H9 (cell line): ENCODE results near the gene IL15RA. TPM values are rescaled to one million over a fixed set of nuclear protein-coding genes. Genes with fewer than 3 reads are reported as not detected.
"Not testable (repeated sequence)": the region's sequence is repeated elsewhere in the genome, so short reads cannot be mapped to it uniquely, and the experiment has no call there.

Source experiments
- DNase-seq: peaks from one replicate; pipeline ENCODE4 v3.0.0-alpha.2; 2017
- H2AFZ ChIP-seq: one replicate; pipeline ENCODE4 v1.6.1; 2013; ENCODE audit warnings: mild to moderate bottlenecking, low read length, control low read depth, moderate library complexity
- H2AK5ac ChIP-seq: 2 replicates; pipeline ENCODE4 v1.6.1; 2013; ENCODE audit warnings: low read length, control low read depth, mixed read lengths; ENCODE audit not compliant: insufficient read length
- H2BK120ac ChIP-seq: one replicate; pipeline ENCODE4 v1.6.1; 2013; ENCODE audit warnings: low read depth, mild to moderate bottlenecking, low read length, control low read depth, inconsistent platforms; ENCODE audit not compliant: poor library complexity, severe bottlenecking
- H2BK12ac ChIP-seq: 2 replicates; pipeline ENCODE4 v1.6.1; 2013; ENCODE audit warnings: low read length, control low read depth, mixed read lengths, low read depth; ENCODE audit not compliant: insufficient read length
- H2BK15ac ChIP-seq: 2 replicates; pipeline ENCODE4 v1.6.1; 2013; ENCODE audit warnings: low read depth, low read length, control low read depth
- H2BK20ac ChIP-seq: one replicate; pipeline ENCODE4 v1.6.1; 2013; ENCODE audit warnings: low read depth, mild to moderate bottlenecking, low read length, control low read depth, inconsistent platforms; ENCODE audit not compliant: poor library complexity, severe bottlenecking
- H2BK5ac ChIP-seq: 2 replicates; pipeline ENCODE4 v1.6.1; 2013; ENCODE audit warnings: low read length, control low read depth, mixed read lengths; ENCODE audit not compliant: insufficient read length
- H3K14ac ChIP-seq: 2 replicates; pipeline ENCODE4 v1.6.1; 2013; ENCODE audit warnings: low read length, control low read depth; ENCODE audit not compliant: insufficient read depth
- H3K18ac ChIP-seq: 2 replicates; pipeline ENCODE4 v1.6.1; 2013; ENCODE audit warnings: low read depth, mild to moderate bottlenecking, mixed read lengths, low read length, control low read depth; ENCODE audit not compliant: insufficient read length
- H3K23ac ChIP-seq: 2 replicates; pipeline ENCODE4 v1.6.1; 2013; ENCODE audit warnings: low read length, control low read depth, mixed read lengths, low read depth; ENCODE audit not compliant: insufficient read length
- H3K23me2 ChIP-seq: 2 replicates; pipeline ENCODE4 v1.6.1; 2013; ENCODE audit warnings: low read depth, mild to moderate bottlenecking, mixed read lengths, low read length, control low read depth; ENCODE audit not compliant: insufficient read length, poor library complexity, severe bottlenecking
- H3K27ac ChIP-seq: 2 replicates; pipeline ENCODE4 v1.5.1; 2013; ENCODE audit warnings: low read length, control low read depth, mixed read lengths, low read depth; ENCODE audit not compliant: insufficient read length
- H3K27me3 ChIP-seq: 2 replicates; pipeline ENCODE4 v1.6.1; 2013; ENCODE audit warnings: low read length, control low read depth, inconsistent platforms; ENCODE audit not compliant: insufficient read depth
- H3K4ac ChIP-seq: 2 replicates; pipeline ENCODE4 v1.6.1; 2013; ENCODE audit warnings: low read depth, mild to moderate bottlenecking, control low read depth, inconsistent platforms, low read length, moderate library complexity
- H3K4me1 ChIP-seq: 2 replicates; pipeline ENCODE4 v1.6.1; 2013; ENCODE audit warnings: low read length, control low read depth, inconsistent platforms; ENCODE audit not compliant: insufficient read depth
- H3K4me2 ChIP-seq: 2 replicates; pipeline ENCODE4 v1.6.1; 2013; ENCODE audit warnings: low read length, control low read depth, mixed read lengths; ENCODE audit not compliant: insufficient read length, insufficient read depth
- H3K56ac ChIP-seq: 2 replicates; pipeline ENCODE4 v1.6.1; 2013; ENCODE audit warnings: low read depth, mild to moderate bottlenecking, mixed read lengths, low read length, control low read depth; ENCODE audit not compliant: insufficient read length
- H3K79me1 ChIP-seq: 2 replicates; pipeline ENCODE4 v1.6.1; 2013; ENCODE audit warnings: low read depth, mild to moderate bottlenecking, moderate library complexity, low read length, control low read depth, inconsistent platforms; ENCODE audit not compliant: insufficient read depth, poor library complexity, severe bottlenecking
- H3K79me2 ChIP-seq: 2 replicates; pipeline ENCODE4 v1.6.1; 2013; ENCODE audit warnings: low read length, control low read depth, inconsistent platforms; ENCODE audit not compliant: insufficient read depth
- H3K9ac ChIP-seq: 2 replicates; pipeline ENCODE4 v1.6.1; 2013; ENCODE audit warnings: low read length, control low read depth, mixed read lengths; ENCODE audit not compliant: insufficient read length; ENCODE audit errors: extremely low read depth
- H3K9me3 ChIP-seq: one replicate; pipeline ENCODE4 v1.6.1; 2013; ENCODE audit warnings: low read depth, low read length, inconsistent platforms; ENCODE audit not compliant: control insufficient read depth
- H3T11ph ChIP-seq: one replicate; pipeline ENCODE4 v1.6.1; 2013; ENCODE audit warnings: mild to moderate bottlenecking, low read length, control low read depth, inconsistent platforms
- H4K20me1 ChIP-seq: one replicate; pipeline ENCODE4 v1.6.1; 2013; ENCODE audit not compliant: control insufficient read depth, insufficient read length, insufficient read depth
- H4K5ac ChIP-seq: 2 replicates; pipeline ENCODE4 v1.6.1; 2013; ENCODE audit warnings: low read depth, mild to moderate bottlenecking, mixed read lengths, low read length, control low read depth; ENCODE audit not compliant: insufficient read length
- H4K8ac ChIP-seq: replicated peaks from 2 replicates; pipeline ENCODE4 v1.6.1; 2013; ENCODE audit warnings: low read length, control low read depth, mixed read lengths, low read depth; ENCODE audit not compliant: insufficient read length
- H4K91ac ChIP-seq: 2 replicates; pipeline ENCODE4 v1.6.1; 2013; ENCODE audit warnings: low read depth, mild to moderate bottlenecking, moderate library complexity, mixed read lengths, low read length, control low read depth; ENCODE audit not compliant: insufficient read length
- H3K27ac Mint-ChIP-seq, 3 experiments: 2 replicates in 2 of 3; 3 replicates in 1 of 3; pipeline ENCODE4 v1.8.0; 2020 to 2021; ENCODE audit warnings: mixed read lengths in 3 of 3, mild to moderate bottlenecking in 1 of 3, moderate library complexity in 1 of 3
- H3K27me3 Mint-ChIP-seq: 2 replicates; pipeline ENCODE4 v1.8.0; 2021; ENCODE audit warnings: low read depth, mild to moderate bottlenecking, moderate library complexity, mixed read lengths
- H3K36me3 Mint-ChIP-seq, 3 experiments: 2 replicates in 2 of 3; 3 replicates in 1 of 3; pipeline ENCODE4 v1.8.0; 2020 to 2021; ENCODE audit warnings: low read depth in 3 of 3, mixed read lengths in 3 of 3; ENCODE audit not compliant: insufficient read depth in 1 of 3
- H3K4me1 Mint-ChIP-seq, 2 experiments: 2 replicates each; pipeline ENCODE4 v1.8.0; 2020; ENCODE audit warnings: mixed read lengths in 2 of 2
- H3K4me3 Mint-ChIP-seq, 2 experiments: 2 replicates in 1 of 2; 3 replicates in 1 of 2; pipeline ENCODE4 v1.8.0; 2020 to 2021; ENCODE audit warnings: mild to moderate bottlenecking in 2 of 2, mixed read lengths in 2 of 2, moderate library complexity in 1 of 2
- H3K9me3 Mint-ChIP-seq, 2 experiments: 2 replicates in 1 of 2; 3 replicates in 1 of 2; pipeline ENCODE4 v1.8.0; 2020; ENCODE audit warnings: mild to moderate bottlenecking in 2 of 2, mixed read lengths in 2 of 2, moderate library complexity in 1 of 2
- CTCF ChIP-seq: fragments of 200-600 bp; sonication (generic); conservative IDR thresholded peaks from 3 replicates; pipeline ENCODE4 v1.8.0; 2021; ENCODE audit warnings: antibody characterized with exemption, mild to moderate bottlenecking
- WGBS: extraction: QIAGEN DNeasy Blood & Tissue Kit; methylation state at CpG from one replicate; pipeline ENCODE4 v1.1.7; 2013; ENCODE audit warnings: missing lambda C conversion rate, low lambda C conversion rate, mixed read lengths; ENCODE audit not compliant: insufficient read length; ENCODE audit errors: extremely low coverage; 5-methylcytosine and 5-hydroxymethylcytosine counted together
- total RNA-seq: library from RNA; stranded (reverse); gene quantifications from 2 replicates; pipeline ENCODE4 v1.2.1, GENCODE V29; 2021

Gene IL15RA
- total RNA-seq, 1 experiment from 2014 or later = 0.31 TPM

- H3K27ac ChIP-seq = no peak overlapping the region
- H3K4ac ChIP-seq = no peak overlapping the region
- H2BK5ac ChIP-seq = no peak overlapping the region
- H2BK15ac ChIP-seq = no peak overlapping the region
- no peak overlapping the region for H3K4me2 ChIP-seq
- H3K27me3 Mint-ChIP-seq = peaks cover 1% of the 10 kb centered on the region
- no peak overlapping the region; a peak in 1 of 7 replicates for H3K27ac Mint-ChIP-seq
- no peak for TF ChIP-seq CTCF
- no peak overlapping the region for H2AK5ac ChIP-seq
- no peaks in the 10 kb centered on the region for H3K9me3 Mint-ChIP-seq
- no peaks in the 10 kb centered on the region for H3K9me3 ChIP-seq
- no CpG with 5 or more reads among the region's 7 CpGs for WGBS
- no peak overlapping the region for H2BK120ac ChIP-seq
- no peak overlapping the region for H3T11ph ChIP-seq
- no peak overlapping the region for H3K18ac ChIP-seq
- no peaks in the 10 kb centered on the region for H3K79me1 ChIP-seq
- no peak overlapping the region for H3K23ac ChIP-seq
- no peaks in the 10 kb centered on the region for H3K23me2 ChIP-seq
- H3K27me3 ChIP-seq = no peaks in the 10 kb centered on the region
- H3K56ac ChIP-seq = no peak overlapping the region
- peaks cover 3 to 5% of the 10 kb centered on the region in 2 experiments; a peak in 2 of 4 replicates for H3K4me1 Mint-ChIP-seq
- no peak overlapping the region for H3K9ac ChIP-seq
- no peak overlapping the region for H4K5ac ChIP-seq
- H4K8ac ChIP-seq = no peak overlapping the region
- H3K79me2 ChIP-seq = no peaks in the 10 kb centered on the region
- no peak overlapping the region for H2AFZ ChIP-seq
- H4K91ac ChIP-seq = no peak overlapping the region
- H2BK20ac ChIP-seq = no peak overlapping the region
- no peaks in the 10 kb centered on the region for H3K36me3 Mint-ChIP-seq
- no peaks in the 10 kb centered on the region; the same call in 1 of the 2 replicates for H3K4me1 ChIP-seq
- H4K20me1 ChIP-seq = no peaks in the 10 kb centered on the region
- no peak overlapping the region for H3K14ac ChIP-seq
- H3K4me3 Mint-ChIP-seq = no peak overlapping the region
- H2BK12ac ChIP-seq = no peak overlapping the region
- peak; percentile 20 for DNase-seq
These were observed 14.3 kb downstream of the IL15RA start for GRCh38 chr10:5963071-5963470.

DNA sequence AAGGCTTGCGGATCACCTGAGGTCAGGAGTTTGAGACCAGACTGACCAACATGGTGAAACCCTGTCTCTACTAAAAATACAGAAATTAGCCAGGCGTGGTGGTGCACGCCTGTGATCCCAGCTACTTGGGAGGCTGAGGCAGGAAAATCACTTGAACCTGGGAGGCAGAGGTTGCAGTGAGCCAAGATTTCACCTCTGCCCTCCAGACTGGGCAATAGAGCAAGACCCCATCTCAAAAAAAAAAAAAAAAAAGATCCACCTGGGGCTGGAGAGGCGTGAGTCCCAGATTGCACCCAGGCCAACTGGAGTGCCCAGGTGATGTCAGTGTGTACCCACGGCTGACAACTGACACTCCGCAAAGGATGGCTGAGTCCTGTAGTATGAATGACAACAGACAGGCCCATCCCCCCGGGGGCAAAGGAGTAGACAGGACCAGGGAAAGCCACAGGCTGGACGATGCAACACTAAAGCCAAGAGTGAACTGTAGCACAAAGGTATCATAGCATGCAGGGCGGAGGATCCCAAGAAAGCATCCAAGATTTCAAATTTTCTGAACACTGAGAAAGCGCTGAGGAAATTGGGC, 14.9 kb downstream of the IL15RA start:
- H3K18ac ChIP-seq, H3K4ac ChIP-seq, H3K4me2 ChIP-seq, H3K9ac ChIP-seq, H3K23ac ChIP-seq, H3K79me2 ChIP-seq, H3K4me3 Mint-ChIP-seq, H4K20me1 ChIP-seq, H2BK12ac ChIP-seq, H4K8ac ChIP-seq, H3K27ac ChIP-seq, DNase-seq, H2BK5ac ChIP-seq, H4K91ac ChIP-seq, H3K9me3 Mint-ChIP-seq, H2BK20ac ChIP-seq, H2BK120ac ChIP-seq, H3K14ac ChIP-seq, H3K27me3 Mint-ChIP-seq, H2BK15ac ChIP-seq, H2AK5ac ChIP-seq, H3K9me3 ChIP-seq, H3K4me1 ChIP-seq, H3K23me2 ChIP-seq, H4K5ac ChIP-seq, H3T11ph ChIP-seq, H3K79me1 ChIP-seq, H3K56ac ChIP-seq, H3K36me3 Mint-ChIP-seq, H3K27ac Mint-ChIP-seq, H3K27me3 ChIP-seq, H3K4me1 Mint-ChIP-seq, H2AFZ ChIP-seq: not testable (repeated sequence)
- WGBS = no CpG with 5 or more reads among the region's 10 CpGs
